ENCODE data around the gene OR5B12.
"Not testable (repeated sequence)": the region's sequence is repeated elsewhere in the genome, so short reads cannot be mapped to it uniquely, and the experiment has no call there.

Gene OR5B12

DNA sequence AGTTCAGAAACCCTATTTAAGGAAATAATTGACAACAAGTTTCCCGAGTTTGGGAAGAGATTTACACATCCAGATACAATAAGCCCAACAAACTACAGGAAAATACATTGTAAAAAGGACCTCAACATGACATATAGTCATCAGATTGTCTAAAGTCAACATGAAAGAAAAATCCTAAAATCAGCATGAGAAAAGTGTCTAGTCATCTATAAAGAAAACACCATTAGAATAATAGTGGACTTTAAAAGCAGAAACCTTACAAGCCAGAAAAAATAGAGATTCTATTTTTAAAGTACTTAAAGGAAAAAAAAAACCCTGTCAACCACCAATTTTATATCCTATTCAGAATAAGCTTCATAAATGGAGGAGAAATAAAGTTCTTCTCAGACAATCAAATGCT lies 12.8 kb downstream of the OR5B12 start:
- in situ Hi-C loops (cut with MboI; ENCODE audit: low pct_unique_long_range_greater_than_20kb, low sequenced_read_pairs, unreplicated experiment), result loop anchor here (25.0 kb wide), 1 partner anchor 92 kb away; no protein-coding TSS in a partner anchor

DNA sequence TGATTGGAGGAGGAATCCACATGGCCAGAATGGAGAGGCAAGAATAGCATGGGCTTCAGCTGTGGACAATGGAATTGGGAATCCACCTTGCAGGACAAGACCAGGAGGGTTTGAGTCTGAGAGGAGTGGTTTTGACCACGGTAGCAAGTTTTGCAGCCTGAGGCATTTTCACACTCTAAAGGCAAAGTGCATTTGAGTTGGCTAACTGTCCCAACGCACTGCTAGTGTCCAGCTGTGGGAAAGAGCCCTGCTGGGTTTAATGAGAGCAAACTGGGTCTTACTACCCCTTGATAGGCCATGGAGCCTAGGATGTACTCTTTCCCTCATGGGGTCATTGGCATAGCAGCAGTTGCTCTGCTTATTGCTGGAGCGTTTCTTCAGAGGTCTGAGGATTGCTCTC lies 14.0 kb downstream of the OR5B12 start, which contains the start of gene OR5B2:
OR5B2 (minus strand) TSS at position 101 of the 400 bp plus-strand sequence. CDS start 4,860 bp downstream, outside the sequence.
- no peak for DNase-seq (ENCODE audit: low spot score)
- TF ChIP-seq, protein P1, sequence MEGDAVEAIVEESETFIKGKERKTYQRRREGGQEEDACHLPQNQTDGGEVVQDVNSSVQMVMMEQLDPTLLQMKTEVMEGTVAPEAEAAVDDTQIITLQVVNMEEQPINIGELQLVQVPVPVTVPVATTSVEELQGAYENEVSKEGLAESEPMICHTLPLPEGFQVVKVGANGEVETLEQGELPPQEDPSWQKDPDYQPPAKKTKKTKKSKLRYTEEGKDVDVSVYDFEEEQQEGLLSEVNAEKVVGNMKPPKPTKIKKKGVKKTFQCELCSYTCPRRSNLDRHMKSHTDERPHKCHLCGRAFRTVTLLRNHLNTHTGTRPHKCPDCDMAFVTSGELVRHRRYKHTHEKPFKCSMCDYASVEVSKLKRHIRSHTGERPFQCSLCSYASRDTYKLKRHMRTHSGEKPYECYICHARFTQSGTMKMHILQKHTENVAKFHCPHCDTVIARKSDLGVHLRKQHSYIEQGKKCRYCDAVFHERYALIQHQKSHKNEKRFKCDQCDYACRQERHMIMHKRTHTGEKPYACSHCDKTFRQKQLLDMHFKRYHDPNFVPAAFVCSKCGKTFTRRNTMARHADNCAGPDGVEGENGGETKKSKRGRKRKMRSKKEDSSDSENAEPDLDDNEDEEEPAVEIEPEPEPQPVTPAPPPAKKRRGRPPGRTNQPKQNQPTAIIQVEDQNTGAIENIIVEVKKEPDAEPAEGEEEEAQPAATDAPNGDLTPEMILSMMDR (IDR thresholded peaks at IDR 0.05; ENCODE audit: extremely low read depth, insufficient read depth, missing control alignments), result no peak
- in situ Hi-C loops (cut with MboI; ENCODE audit: low pct_unique_long_range_greater_than_20kb, low sequenced_read_pairs, unreplicated experiment), result loop anchor here (25.0 kb wide), 1 partner anchor 91 kb away; no protein-coding TSS in a partner anchor

More for the DNA sequence above, 12.8 kb downstream of the OR5B12 start:
- TF ChIP-seq, protein P1 (IDR thresholded peaks at IDR 0.05; ENCODE audit: extremely low read depth, insufficient read depth, missing control alignments), result no peak
- DNase-seq (ENCODE audit: low spot score), result no peak

DNA sequence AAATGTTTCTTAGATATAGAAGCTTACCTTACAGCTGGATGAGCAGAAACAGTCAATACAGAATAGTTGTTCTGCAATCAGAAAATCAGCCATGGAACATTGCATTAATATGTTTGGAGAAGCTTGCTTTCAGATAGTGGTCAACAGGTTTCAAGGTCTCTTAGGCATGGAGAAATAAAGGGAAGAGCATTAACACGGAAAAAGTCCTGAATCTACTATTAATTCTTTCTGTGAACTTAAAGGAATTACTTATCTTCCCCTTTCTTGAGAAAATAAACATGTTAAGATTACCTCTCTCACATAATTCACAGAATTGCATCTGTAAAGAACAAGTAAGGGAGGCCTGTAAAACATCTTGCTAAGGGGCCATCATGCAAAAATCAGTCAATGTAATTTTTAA lies 35.3 kb downstream of the OR5B12 start, which contains the start of gene OR5B3:
OR5B3 (minus strand) TSS at position 101 of the 400 bp plus-strand sequence. CDS start 3,465 bp downstream, outside the sequence.
- DNase-seq (ENCODE audit: low spot score), result no peak
- in situ Hi-C loops (cut with MboI; ENCODE audit: low pct_unique_long_range_greater_than_20kb, low sequenced_read_pairs, unreplicated experiment), result no loop called here
- TF ChIP-seq, protein P1 (IDR thresholded peaks at IDR 0.05; ENCODE audit: extremely low read depth, insufficient read depth, missing control alignments), result no peak

DNA sequence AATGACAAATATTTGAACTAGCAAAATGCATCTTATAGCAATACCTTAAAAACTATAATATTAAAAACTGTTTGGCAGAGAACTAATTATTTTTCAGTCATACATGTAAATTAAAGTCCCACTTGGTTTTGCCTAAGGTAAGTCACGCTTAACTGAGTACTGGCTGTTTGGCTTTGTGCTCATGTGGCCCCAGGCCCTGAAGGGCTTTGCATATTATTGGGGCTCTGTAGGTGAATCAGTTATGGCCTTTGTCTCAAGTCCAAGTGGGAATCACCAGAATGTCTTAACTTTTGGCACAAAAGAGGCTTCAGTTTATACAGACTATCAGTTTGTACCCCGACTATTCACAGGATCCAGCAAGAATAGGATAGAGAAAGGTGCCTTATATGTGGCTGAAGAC lies 42.4 kb downstream of the OR5B12 start:
- in situ Hi-C loops (cut with MboI; ENCODE audit: low pct_unique_long_range_greater_than_20kb, low sequenced_read_pairs, unreplicated experiment); DNase-seq (ENCODE audit: low spot score): not testable (repeated sequence)

DNA sequence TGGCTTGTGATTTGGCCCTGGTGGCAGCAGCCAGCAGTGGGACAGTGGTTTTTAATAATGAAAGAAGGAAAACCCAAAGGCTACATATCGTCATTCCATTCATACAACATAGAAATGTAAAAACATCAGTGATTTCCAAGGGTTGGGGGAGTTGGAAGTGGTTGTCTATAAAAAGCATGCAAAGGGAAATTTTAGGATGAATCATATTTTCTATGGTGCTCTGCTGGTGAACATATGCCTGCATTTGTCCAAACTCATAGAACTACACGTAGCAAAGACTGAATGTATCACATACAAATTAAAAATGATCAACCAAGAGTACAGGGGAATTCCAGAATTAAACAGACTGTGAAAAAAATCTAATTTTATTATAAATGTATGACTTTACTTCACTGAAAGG lies 46.5 kb downstream of the OR5B12 start:
- no peak for DNase-seq (ENCODE audit: low spot score)
- in situ Hi-C loops (cut with MboI; ENCODE audit: low pct_unique_long_range_greater_than_20kb, low sequenced_read_pairs, unreplicated experiment), result no loop called here
- TF ChIP-seq, protein P1 (IDR thresholded peaks at IDR 0.05; ENCODE audit: extremely low read depth, insufficient read depth, missing control alignments), result no peak

DNA sequence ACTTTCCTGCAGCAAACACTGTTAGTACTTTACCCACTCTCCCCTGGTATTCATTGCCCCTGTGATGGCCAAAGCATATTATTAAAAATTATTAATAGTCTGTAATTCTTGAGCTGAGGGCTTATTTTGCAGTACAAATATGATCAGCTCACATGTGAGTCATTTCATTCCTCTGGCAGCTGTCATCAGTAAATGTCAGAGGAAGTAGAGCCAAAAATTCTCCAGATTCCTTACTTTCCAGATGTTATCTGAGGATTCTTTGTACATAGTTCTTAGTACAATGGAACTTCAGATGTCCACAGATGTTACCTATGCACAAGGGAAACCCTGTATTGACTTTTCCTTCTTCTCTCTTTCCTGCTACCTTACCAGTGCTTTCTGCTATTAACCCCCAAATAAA lies 47.8 kb downstream of the OR5B12 start:
- in situ Hi-C loops (cut with MboI; ENCODE audit: low pct_unique_long_range_greater_than_20kb, low sequenced_read_pairs, unreplicated experiment), result no loop called here
- TF ChIP-seq, protein P1 (IDR thresholded peaks at IDR 0.05; ENCODE audit: extremely low read depth, insufficient read depth, missing control alignments), result no peak
- no peak for DNase-seq (ENCODE audit: low spot score)

DNA sequence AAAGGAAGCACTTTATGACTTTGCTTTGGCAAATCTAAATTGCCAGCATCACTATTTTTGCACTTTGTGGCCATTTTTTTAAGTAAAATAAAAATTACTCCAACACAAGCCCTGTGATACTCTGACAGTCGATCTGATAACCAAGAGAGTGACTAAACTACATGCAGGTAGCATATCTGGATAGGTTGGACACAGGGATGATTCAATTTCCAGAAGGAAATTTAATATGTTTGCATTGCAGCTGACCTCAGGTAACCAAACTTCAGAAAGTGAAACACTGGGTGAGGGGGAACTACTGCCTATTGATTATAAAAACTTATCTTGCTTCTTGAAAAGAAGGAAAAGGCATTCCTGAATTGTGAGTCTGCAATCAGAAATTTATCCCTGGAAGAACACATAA lies 49.3 kb downstream of the OR5B12 start:
- in situ Hi-C loops (cut with MboI; ENCODE audit: low pct_unique_long_range_greater_than_20kb, low sequenced_read_pairs, unreplicated experiment), result no loop called here
- DNase-seq (ENCODE audit: low spot score), result no peak
- TF ChIP-seq, protein P1 (IDR thresholded peaks at IDR 0.05; ENCODE audit: extremely low read depth, insufficient read depth, missing control alignments), result no peak

All from GM13977 (cell line).